Hepatocyte (in vitro differentiated cells): ENCODE measurements around the gene TBL1X.

Experiments
- EZH2 ChIP-seq: fragments of 200-600 bp; sonication (generic); IDR thresholded peaks from 2 replicates; pipeline ENCODE4 v1.6.1; 2016; ENCODE audit warnings: antibody characterized with exemption, mild to moderate bottlenecking, borderline replicate concordance
- EZH2phosphoT487 ChIP-seq: fragments of 200-600 bp; sonication (generic); IDR thresholded peaks from one replicate; pipeline ENCODE4 v1.6.1; 2018; ENCODE audit warnings: antibody characterized with exemption, mild to moderate bottlenecking, low read depth, moderate library complexity; ENCODE audit not compliant: unreplicated experiment, severe bottlenecking
- TF ChIP-seq, protein P1 (sequence below): fragments of 200-600 bp; sonication (generic); IDR thresholded peaks from 2 replicates; pipeline ENCODE4 v1.5.1; 2016; ENCODE audit warnings: antibody characterized with exemption, mild to moderate bottlenecking; ENCODE audit not compliant: poor library complexity

DNA sequence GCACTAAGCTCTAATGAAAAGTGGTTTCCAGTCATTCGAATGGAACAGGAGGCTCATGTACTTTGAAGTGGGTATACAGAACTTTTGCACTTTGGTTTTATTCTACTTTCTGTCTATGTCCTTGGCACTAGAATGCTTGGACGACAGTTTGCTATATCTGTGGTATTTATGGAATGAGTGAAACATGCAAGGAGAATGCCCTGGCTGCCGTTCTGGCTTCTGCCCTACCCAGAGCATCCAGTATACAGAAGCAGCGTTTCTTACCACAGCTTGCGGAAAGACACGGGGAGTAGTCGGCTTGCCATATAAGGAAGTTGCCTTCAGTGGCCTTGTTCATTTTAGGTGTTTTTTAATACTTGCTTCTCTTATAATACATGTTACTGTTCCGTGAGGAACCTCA is 98.0 kb downstream of the TBL1X start:
- TF ChIP-seq EZH2, result no peak
- TF ChIP-seq, protein P1, sequence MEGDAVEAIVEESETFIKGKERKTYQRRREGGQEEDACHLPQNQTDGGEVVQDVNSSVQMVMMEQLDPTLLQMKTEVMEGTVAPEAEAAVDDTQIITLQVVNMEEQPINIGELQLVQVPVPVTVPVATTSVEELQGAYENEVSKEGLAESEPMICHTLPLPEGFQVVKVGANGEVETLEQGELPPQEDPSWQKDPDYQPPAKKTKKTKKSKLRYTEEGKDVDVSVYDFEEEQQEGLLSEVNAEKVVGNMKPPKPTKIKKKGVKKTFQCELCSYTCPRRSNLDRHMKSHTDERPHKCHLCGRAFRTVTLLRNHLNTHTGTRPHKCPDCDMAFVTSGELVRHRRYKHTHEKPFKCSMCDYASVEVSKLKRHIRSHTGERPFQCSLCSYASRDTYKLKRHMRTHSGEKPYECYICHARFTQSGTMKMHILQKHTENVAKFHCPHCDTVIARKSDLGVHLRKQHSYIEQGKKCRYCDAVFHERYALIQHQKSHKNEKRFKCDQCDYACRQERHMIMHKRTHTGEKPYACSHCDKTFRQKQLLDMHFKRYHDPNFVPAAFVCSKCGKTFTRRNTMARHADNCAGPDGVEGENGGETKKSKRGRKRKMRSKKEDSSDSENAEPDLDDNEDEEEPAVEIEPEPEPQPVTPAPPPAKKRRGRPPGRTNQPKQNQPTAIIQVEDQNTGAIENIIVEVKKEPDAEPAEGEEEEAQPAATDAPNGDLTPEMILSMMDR, result no peak
- no peak for TF ChIP-seq EZH2phosphoT487
